Smooth muscle cell (in vitro differentiated cells): ENCODE measurements around the gene TPST1. TPM values are rescaled to one million over a fixed set of nuclear protein-coding genes. Genes with fewer than 3 reads are reported as not detected.
"Not testable (repeated sequence)": the region's sequence is repeated elsewhere in the genome, so short reads cannot be mapped to it uniquely, and the experiment has no call there.

Experiments used
- DNase-seq: peaks from one replicate; lab custom pipeline; 2025; ENCODE audit not compliant: unreplicated experiment; lab: John Stamatoyannopoulos, UW
- H2AFZ ChIP-seq: fragments of 200-600 bp; sonication (generic); 2 replicates; pipeline ENCODE4 v1.6.0; 2016; ENCODE audit warnings: antibody characterized with exemption, low read depth, mild to moderate bottlenecking
- H3F3A ChIP-seq: fragments of 200-600 bp; sonication (generic); 2 replicates; pipeline ENCODE4 v1.6.0; 2017; ENCODE audit warnings: antibody characterized with exemption, low read depth
- H3K27ac ChIP-seq: fragments of 200-600 bp; sonication (generic); 2 replicates; pipeline ENCODE4 v1.5.1; 2016; ENCODE audit warnings: low read depth, mild to moderate bottlenecking
- H3K27me3 ChIP-seq: fragments of 200-600 bp; sonication (generic); 2 replicates; pipeline ENCODE4 v1.6.1; 2016; ENCODE audit warnings: low read depth, mild to moderate bottlenecking
- H3K36me3 ChIP-seq: fragments of 200-600 bp; sonication (generic); 2 replicates; pipeline ENCODE4 v1.5.1; 2016; ENCODE audit warnings: low read depth
- H3K4me1 ChIP-seq: fragments of 200-600 bp; sonication (generic); 2 replicates; pipeline ENCODE4 v1.5.1; 2016; ENCODE audit warnings: low read depth
- H3K4me2 ChIP-seq: fragments of 200-600 bp; sonication (generic); 2 replicates; pipeline ENCODE4 v1.6.0; 2016; ENCODE audit warnings: mild to moderate bottlenecking
- H3K4me3 ChIP-seq: fragments of 200-600 bp; sonication (generic); 2 replicates; pipeline ENCODE4 v1.5.1; 2016; ENCODE audit warnings: mild to moderate bottlenecking
- H3K79me2 ChIP-seq: fragments of 200-600 bp; sonication (generic); 2 replicates; pipeline ENCODE4 v1.6.0; 2016; ENCODE audit warnings: low read depth, mild to moderate bottlenecking
- H3K9ac ChIP-seq: fragments of 200-600 bp; sonication (generic); 2 replicates; pipeline ENCODE4 v1.6.0; 2016; ENCODE audit warnings: low read depth
- H3K9me3 ChIP-seq: fragments of 200-600 bp; sonication (generic); replicated peaks from 2 replicates; pipeline ENCODE4 v1.5.1; 2016; ENCODE audit warnings: low read depth
- H4K20me1 ChIP-seq: fragments of 200-600 bp; sonication (generic); 2 replicates; pipeline ENCODE4 v1.6.0; 2016; ENCODE audit warnings: low read depth
- CTCF ChIP-seq: fragments of 200-600 bp; sonication (generic); IDR thresholded peaks from 2 replicates; pipeline ENCODE4 v1.5.1; 2017; ENCODE audit warnings: borderline replicate concordance, mild to moderate bottlenecking, antibody characterized with exemption; ENCODE audit not compliant: insufficient read depth, poor library complexity, severe bottlenecking
- WGBS: methylation state at CpG from one replicate; pipeline ENCODE4 v1.1.7; 2016; ENCODE audit warnings: low lambda C conversion rate; 5-methylcytosine and 5-hydroxymethylcytosine counted together
- polyA plus RNA-seq: library from polyadenylated mRNA; unstranded; fragments of >200 nt; fragmentation: Nextera tagmentation; extraction: Ambion mirVana; gene quantifications from 2 replicates; pipeline ENCODE4 v1.2.1, GENCODE V29; 2016
- total RNA-seq: library from RNA; depleted of rRNA; stranded (reverse); fragments of >200 nt; gene quantifications from 2 replicates; pipeline ENCODE4 v1.2.3, GENCODE V29; 2014

Gene TPST1
- total and polyA plus RNA-seq, 2 experiments from 2014 or later, result 133 to 139 TPM

- not testable (repeated sequence) for H3K79me2 ChIP-seq, H4K20me1 ChIP-seq, H3K9ac ChIP-seq, H3K4me3 ChIP-seq, H3K4me2 ChIP-seq, H2AFZ ChIP-seq, H3K9me3 ChIP-seq, H3K4me1 ChIP-seq, H3F3A ChIP-seq, H3K27me3 ChIP-seq, H3K36me3 ChIP-seq, H3K27ac ChIP-seq, DNase-seq
- WGBS, result 90% methylated on average over 5 of the region's 5 CpGs
Measured at GRCh38 chr7:66398841-66399240, 193.7 kb downstream of the TPST1 start.

- no peaks in the 10 kb centered on the region for H3K9me3 ChIP-seq
- H4K20me1 ChIP-seq, result no peaks in the 10 kb centered on the region
- no peak overlapping the region for H3K27ac ChIP-seq
- no peak for TF ChIP-seq CTCF
- no peaks in the 10 kb centered on the region for H3K79me2 ChIP-seq
- DNase-seq, result no peak
- H3K4me1 ChIP-seq, result no peaks in the 10 kb centered on the region
- no peak overlapping the region for H3K4me2 ChIP-seq
- H2AFZ ChIP-seq, result no peak overlapping the region
- H3K9ac ChIP-seq, result no peak overlapping the region
- no peaks in the 10 kb centered on the region for H3F3A ChIP-seq
- no peaks in the 10 kb centered on the region for H3K27me3 ChIP-seq
- no peaks in the 10 kb centered on the region for H3K36me3 ChIP-seq
- no peak overlapping the region for H3K4me3 ChIP-seq
Measured at GRCh38 chr7:66399566-66399965, 194.4 kb downstream of the TPST1 start.

GRCh38 chr7:66400400-66400799 lies 195.3 kb downstream of the TPST1 start:
- no peaks in the 10 kb centered on the region for H3K4me1 ChIP-seq
- no peak for TF ChIP-seq CTCF
- WGBS, result 91% methylated on average over 3 of the region's 3 CpGs
- no peak overlapping the region for H3K27ac ChIP-seq
- no peaks in the 10 kb centered on the region for H4K20me1 ChIP-seq
- H3K27me3 ChIP-seq, result no peaks in the 10 kb centered on the region
- no peak overlapping the region for H3K9ac ChIP-seq
- no peak overlapping the region for H2AFZ ChIP-seq
- no peak overlapping the region for H3K4me2 ChIP-seq
- H3K79me2 ChIP-seq, result no peaks in the 10 kb centered on the region
- no peaks in the 10 kb centered on the region for H3F3A ChIP-seq
- no peak for DNase-seq
- no peaks in the 10 kb centered on the region for H3K9me3 ChIP-seq
- H3K36me3 ChIP-seq, result no peaks in the 10 kb centered on the region
- no peak overlapping the region for H3K4me3 ChIP-seq

- H3K4me3 ChIP-seq, result not testable (repeated sequence)
- WGBS, result over 99% methylated on average over 4 of the region's 4 CpGs
Measured at GRCh38 chr7:66401126-66401525, 196.0 kb downstream of the TPST1 start.

GRCh38 chr7:66401932-66402331 lies 196.8 kb downstream of the TPST1 start:
- not testable (repeated sequence) for H3F3A ChIP-seq, H3K9ac ChIP-seq, H3K4me1 ChIP-seq, H3K36me3 ChIP-seq, H4K20me1 ChIP-seq, H3K79me2 ChIP-seq, H2AFZ ChIP-seq, H3K4me3 ChIP-seq, H3K9me3 ChIP-seq, H3K4me2 ChIP-seq, H3K27ac ChIP-seq, H3K27me3 ChIP-seq, DNase-seq
- WGBS, result 96% methylated on average over 3 of the region's 3 CpGs

More at GRCh38 chr7:66401126-66401525, 196.0 kb downstream of the TPST1 start:
- not testable (repeated sequence) for H3K79me2 ChIP-seq, H2AFZ ChIP-seq, DNase-seq, H3K36me3 ChIP-seq, H4K20me1 ChIP-seq, H3K9me3 ChIP-seq, H3K27ac ChIP-seq, H3K4me1 ChIP-seq, H3F3A ChIP-seq, H3K4me2 ChIP-seq, H3K27me3 ChIP-seq, H3K9ac ChIP-seq
